ENCODE measurements around the gene PFKFB4. TPM values are rescaled to one million over a fixed set of nuclear protein-coding genes. Genes with fewer than 3 reads are reported as not detected.

The PFKFB4 gene
- total and polyA plus RNA-seq, 9 of the 15 experiments (the other 6 are each of a cell fraction or from before 2014, with no cell fraction given), result 0.92 to 56.3 (median 13.5) TPM

DNA sequence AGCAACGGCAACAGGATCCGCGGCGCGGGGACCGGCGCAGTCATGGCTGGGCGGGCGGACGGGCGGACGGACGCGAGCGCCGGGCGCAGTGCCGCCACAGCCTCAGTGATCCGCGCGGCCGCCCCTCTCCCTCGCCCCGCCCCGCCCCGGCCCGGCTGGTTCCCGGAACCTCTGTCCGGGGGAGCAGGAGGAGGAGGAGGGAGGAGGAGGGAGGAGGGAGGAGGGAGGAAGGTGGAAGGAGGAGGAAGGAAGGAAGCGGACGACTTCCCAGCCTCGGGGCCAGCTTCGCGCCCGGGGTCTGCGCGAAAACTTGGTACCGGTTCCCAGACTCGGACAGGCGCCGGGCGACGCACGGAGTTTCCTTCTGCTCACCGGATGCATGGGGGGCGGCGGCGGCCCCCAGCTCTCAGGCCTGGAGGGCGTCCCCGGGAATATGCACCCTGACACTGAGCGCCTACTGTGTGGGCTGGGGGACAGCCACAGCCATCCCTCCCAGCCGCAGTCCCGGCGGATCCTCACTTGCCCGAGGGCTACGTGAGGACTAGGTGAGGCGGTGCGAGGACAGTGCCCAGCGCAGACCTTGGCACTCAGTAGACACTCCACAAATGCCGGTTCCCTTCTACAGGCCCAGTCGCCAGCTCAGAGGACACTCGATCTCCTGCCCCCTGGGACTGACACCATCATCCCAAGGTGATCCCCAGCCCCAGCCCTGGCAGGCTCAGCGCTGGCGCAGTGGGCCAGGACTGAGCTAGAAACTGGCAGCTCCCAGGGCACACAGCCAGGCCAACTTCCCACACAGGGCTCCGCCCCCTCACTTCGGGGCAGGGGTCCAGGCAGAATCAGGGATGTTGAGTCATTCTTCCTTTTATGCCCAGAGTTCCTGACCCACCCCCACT lies 52.3 kb downstream of the PFKFB4 start, which contains the start of gene SHISA5 (continued):
- TF ChIP-seq, protein P1, sequence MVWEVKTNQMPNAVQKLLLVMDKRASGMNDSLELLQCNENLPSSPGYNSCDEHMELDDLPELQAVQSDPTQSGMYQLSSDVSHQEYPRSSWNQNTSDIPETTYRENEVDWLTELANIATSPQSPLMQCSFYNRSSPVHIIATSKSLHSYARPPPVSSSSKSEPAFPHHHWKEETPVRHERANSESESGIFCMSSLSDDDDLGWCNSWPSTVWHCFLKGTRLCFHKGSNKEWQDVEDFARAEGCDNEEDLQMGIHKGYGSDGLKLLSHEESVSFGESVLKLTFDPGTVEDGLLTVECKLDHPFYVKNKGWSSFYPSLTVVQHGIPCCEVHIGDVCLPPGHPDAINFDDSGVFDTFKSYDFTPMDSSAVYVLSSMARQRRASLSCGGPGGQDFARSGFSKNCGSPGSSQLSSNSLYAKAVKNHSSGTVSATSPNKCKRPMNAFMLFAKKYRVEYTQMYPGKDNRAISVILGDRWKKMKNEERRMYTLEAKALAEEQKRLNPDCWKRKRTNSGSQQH (CRISPR knock-in tag; IDR thresholded peaks at IDR 0.05), result no peak
- TF ChIP-seq STAT5B (CRISPR knock-in tag; IDR thresholded peaks at IDR 0.05) (no peak), CREBBP (IDR thresholded peaks at IDR 0.05; ENCODE audit: low read depth, low read length) (no peak), POLR2G (IDR thresholded peaks at IDR 0.05; ENCODE audit: low read depth, low read length) (peak; percentile 81), PTBP1 (IDR thresholded peaks at IDR 0.05; ENCODE audit: low read depth, low read length) (no peak), RNF2 (IDR thresholded peaks at IDR 0.05) (no peak), TCFL5 (CRISPR knock-in tag; conservative IDR thresholded peaks at IDR 0.05) (no peak), HEY1 (CRISPR knock-in tag; IDR thresholded peaks at IDR 0.05; ENCODE audit: borderline replicate concordance) (no peak), NR2C1 (IDR thresholded peaks at IDR 0.05) (no peak), NR2C1 (tag; IDR thresholded peaks at IDR 0.05) (no peak), EGR1 (conservative IDR thresholded peaks at IDR 0.05) (peak; percentile 39)
- TF ChIP-seq, protein P2, sequence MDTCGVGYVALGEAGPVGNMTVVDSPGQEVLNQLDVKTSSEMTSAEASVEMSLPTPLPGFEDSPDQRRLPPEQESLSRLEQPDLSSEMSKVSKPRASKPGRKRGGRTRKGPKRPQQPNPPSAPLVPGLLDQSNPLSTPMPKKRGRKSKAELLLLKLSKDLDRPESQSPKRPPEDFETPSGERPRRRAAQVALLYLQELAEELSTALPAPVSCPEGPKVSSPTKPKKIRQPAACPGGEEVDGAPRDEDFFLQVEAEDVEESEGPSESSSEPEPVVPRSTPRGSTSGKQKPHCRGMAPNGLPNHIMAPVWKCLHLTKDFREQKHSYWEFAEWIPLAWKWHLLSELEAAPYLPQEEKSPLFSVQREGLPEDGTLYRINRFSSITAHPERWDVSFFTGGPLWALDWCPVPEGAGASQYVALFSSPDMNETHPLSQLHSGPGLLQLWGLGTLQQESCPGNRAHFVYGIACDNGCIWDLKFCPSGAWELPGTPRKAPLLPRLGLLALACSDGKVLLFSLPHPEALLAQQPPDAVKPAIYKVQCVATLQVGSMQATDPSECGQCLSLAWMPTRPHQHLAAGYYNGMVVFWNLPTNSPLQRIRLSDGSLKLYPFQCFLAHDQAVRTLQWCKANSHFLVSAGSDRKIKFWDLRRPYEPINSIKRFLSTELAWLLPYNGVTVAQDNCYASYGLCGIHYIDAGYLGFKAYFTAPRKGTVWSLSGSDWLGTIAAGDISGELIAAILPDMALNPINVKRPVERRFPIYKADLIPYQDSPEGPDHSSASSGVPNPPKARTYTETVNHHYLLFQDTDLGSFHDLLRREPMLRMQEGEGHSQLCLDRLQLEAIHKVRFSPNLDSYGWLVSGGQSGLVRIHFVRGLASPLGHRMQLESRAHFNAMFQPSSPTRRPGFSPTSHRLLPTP (IDR thresholded peaks at IDR 0.05; ENCODE audit: borderline replicate concordance, extremely low read depth, insufficient read length), result no peak
- TF ChIP-seq, protein P3, sequence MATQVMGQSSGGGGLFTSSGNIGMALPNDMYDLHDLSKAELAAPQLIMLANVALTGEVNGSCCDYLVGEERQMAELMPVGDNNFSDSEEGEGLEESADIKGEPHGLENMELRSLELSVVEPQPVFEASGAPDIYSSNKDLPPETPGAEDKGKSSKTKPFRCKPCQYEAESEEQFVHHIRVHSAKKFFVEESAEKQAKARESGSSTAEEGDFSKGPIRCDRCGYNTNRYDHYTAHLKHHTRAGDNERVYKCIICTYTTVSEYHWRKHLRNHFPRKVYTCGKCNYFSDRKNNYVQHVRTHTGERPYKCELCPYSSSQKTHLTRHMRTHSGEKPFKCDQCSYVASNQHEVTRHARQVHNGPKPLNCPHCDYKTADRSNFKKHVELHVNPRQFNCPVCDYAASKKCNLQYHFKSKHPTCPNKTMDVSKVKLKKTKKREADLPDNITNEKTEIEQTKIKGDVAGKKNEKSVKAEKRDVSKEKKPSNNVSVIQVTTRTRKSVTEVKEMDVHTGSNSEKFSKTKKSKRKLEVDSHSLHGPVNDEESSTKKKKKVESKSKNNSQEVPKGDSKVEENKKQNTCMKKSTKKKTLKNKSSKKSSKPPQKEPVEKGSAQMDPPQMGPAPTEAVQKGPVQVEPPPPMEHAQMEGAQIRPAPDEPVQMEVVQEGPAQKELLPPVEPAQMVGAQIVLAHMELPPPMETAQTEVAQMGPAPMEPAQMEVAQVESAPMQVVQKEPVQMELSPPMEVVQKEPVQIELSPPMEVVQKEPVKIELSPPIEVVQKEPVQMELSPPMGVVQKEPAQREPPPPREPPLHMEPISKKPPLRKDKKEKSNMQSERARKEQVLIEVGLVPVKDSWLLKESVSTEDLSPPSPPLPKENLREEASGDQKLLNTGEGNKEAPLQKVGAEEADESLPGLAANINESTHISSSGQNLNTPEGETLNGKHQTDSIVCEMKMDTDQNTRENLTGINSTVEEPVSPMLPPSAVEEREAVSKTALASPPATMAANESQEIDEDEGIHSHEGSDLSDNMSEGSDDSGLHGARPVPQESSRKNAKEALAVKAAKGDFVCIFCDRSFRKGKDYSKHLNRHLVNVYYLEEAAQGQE (IDR thresholded peaks at IDR 0.05; ENCODE audit: borderline replicate concordance), result no peak
- TF ChIP-seq, protein P3 (CRISPR knock-in tag; IDR thresholded peaks at IDR 0.05; ENCODE audit: low read depth), result no peak

All from K562 (cell line).